HG03039 (cell line): Measurements from ENCODE around the gene CEP131.

Experiments used
- ATAC-seq: cut with Tn5 transposase; IDR thresholded peaks from one replicate; pipeline ENCODE4 v1.9.1; 2021; ENCODE audit warnings: mild to moderate bottlenecking, moderate library complexity; ENCODE audit not compliant: unreplicated experiment

The CEP131 gene

GRCh38 chr17:81203136-81203535, 19.6 kb downstream of the CEP131 start:
- no peak for ATAC-seq

GRCh38 chr17:81202318-81202717, 20.4 kb downstream of the CEP131 start:
- no peak for ATAC-seq

GRCh38 chr17:81200695-81201580, 21.8 kb downstream of the CEP131 start:
- no peak for ATAC-seq

- no peak for ATAC-seq
Observed at GRCh38 chr17:81200201-81200600, 22.6 kb downstream of the CEP131 start.

GRCh38 chr17:81199482-81199830, 23.3 kb downstream of the CEP131 start:
- no peak for ATAC-seq

- no peak for ATAC-seq
Observed at GRCh38 chr17:81198826-81199481, 23.8 kb downstream of the CEP131 start.

GRCh38 chr17:81197831-81198490, 24.8 kb downstream of the CEP131 start:
- ATAC-seq, result no peak

- no peak for ATAC-seq
Observed at GRCh38 chr17:81197409-81197795, 25.4 kb downstream of the CEP131 start.

GRCh38 chr17:81196505-81197408, 26.0 kb downstream of the CEP131 start:
- no peak for ATAC-seq

- ATAC-seq, result no peak
Observed at GRCh38 chr17:81195941-81196495, 26.7 kb downstream of the CEP131 start.

GRCh38 chr17:81194941-81195901, 27.5 kb downstream of the CEP131 start:
- no peak for ATAC-seq

GRCh38 chr17:81194225-81194760, 28.5 kb downstream of the CEP131 start:
- no peak for ATAC-seq

GRCh38 chr17:81193470-81194224, 29.1 kb downstream of the CEP131 start:
- ATAC-seq, result no peak

GRCh38 chr17:81193051-81193410, 29.7 kb downstream of the CEP131 start:
- ATAC-seq, result no peak

GRCh38 chr17:81192386-81193050, 30.2 kb downstream of the CEP131 start:
- no peak for ATAC-seq

GRCh38 chr17:81191646-81192045, 31.1 kb downstream of the CEP131 start:
- ATAC-seq, result no peak

GRCh38 chr17:81191116-81191515, 31.6 kb downstream of the CEP131 start:
- no peak for ATAC-seq

- ATAC-seq, result no peak
Observed at GRCh38 chr17:81190591-81190990, 32.2 kb downstream of the CEP131 start.
